ENCODE results near the gene ABCA4. TPM values are rescaled to one million over a fixed set of nuclear protein-coding genes. Genes with fewer than 3 reads are reported as not detected.

The ABCA4 gene
- total RNA-seq, 1 experiment from 2014 or later = 0.22 TPM

DNA sequence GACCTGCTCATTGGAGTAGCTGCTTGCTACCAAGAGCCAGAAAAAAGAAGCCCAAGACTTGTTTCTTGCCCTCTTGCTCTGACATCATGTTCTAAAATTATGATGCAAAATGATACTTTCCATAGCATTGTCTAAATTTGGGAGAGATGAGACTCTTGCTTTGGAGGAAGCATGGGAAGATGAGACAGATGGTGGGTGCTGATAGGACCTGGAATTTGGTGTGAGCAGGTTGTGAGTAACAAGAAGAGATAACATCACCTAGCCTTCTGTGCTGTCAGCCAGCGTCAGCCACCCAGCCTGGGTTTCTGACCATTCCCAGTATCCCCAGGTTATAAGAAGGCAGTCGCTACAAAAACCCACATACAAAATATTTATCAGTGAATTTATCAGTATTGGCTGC lies 144.7 kb downstream of the ABCA4 start:
- DNase-seq (ENCODE audit: low read depth, low spot score) = no peak
- no peak for ATAC-seq

More for the DNA sequence above, 144.7 kb downstream of the ABCA4 start:
- no peaks in the 10 kb centered on the region for H3K4me1 ChIP-seq (ENCODE audit: control insufficient read depth in 1 of 2, insufficient read depth in 2 of 2, low read length in 2 of 2)
- H4K20me1 ChIP-seq (ENCODE audit: insufficient read depth) = no peaks in the 10 kb centered on the region
- H3K36me3 ChIP-seq (ENCODE audit: control insufficient read depth in 1 of 2, insufficient read depth in 2 of 2, low read length in 2 of 2) = no peaks in the 10 kb centered on the region
- H3K4me3 ChIP-seq (replicated peaks in 1 of 2; ENCODE audit: low read depth in 1 of 2, low read length in 2 of 2) = no peak overlapping the region
- no peak overlapping the region for H3K4me2 ChIP-seq (ENCODE audit: low read length)
- BruUV-seq (replicated peaks) = no TSS peak
- no peaks in the 10 kb centered on the region for H3K27me3 ChIP-seq (ENCODE audit: insufficient read depth, low read length)
- CTCF ChIA-PET = no interaction called here
- POLR2A ChIA-PET = no interaction called here
- no peaks in the 10 kb centered on the region for H3K9me2 ChIP-seq (ENCODE audit: insufficient read depth)
- TF ChIP-seq SRF (IDR thresholded peaks at IDR 0.05; ENCODE audit: low read depth) = no peak
- TF ChIP-seq TCF7L2 (IDR thresholded peaks at IDR 0.05; ENCODE audit: borderline replicate concordance, extremely low read depth, insufficient read depth, insufficient read length) = no peak
- no peak for TF ChIP-seq FOSL1 (IDR thresholded peaks at IDR 0.05; ENCODE audit: low read depth)
- TF ChIP-seq ELF1 (IDR thresholded peaks at IDR 0.05; ENCODE audit: borderline replicate concordance, low read depth) = no peak
- TF ChIP-seq POLR2A (IDR thresholded peaks at IDR 0.05; ENCODE audit: borderline replicate concordance, extremely low read depth, insufficient read depth, insufficient read length) = no peak
- TF ChIP-seq, protein P1, sequence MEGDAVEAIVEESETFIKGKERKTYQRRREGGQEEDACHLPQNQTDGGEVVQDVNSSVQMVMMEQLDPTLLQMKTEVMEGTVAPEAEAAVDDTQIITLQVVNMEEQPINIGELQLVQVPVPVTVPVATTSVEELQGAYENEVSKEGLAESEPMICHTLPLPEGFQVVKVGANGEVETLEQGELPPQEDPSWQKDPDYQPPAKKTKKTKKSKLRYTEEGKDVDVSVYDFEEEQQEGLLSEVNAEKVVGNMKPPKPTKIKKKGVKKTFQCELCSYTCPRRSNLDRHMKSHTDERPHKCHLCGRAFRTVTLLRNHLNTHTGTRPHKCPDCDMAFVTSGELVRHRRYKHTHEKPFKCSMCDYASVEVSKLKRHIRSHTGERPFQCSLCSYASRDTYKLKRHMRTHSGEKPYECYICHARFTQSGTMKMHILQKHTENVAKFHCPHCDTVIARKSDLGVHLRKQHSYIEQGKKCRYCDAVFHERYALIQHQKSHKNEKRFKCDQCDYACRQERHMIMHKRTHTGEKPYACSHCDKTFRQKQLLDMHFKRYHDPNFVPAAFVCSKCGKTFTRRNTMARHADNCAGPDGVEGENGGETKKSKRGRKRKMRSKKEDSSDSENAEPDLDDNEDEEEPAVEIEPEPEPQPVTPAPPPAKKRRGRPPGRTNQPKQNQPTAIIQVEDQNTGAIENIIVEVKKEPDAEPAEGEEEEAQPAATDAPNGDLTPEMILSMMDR (IDR thresholded peaks at IDR 0.05 in 2 of 3, conservative IDR thresholded peaks at IDR 0.05 in 1 of 3; ENCODE audit: borderline replicate concordance in 1 of 3, insufficient read depth in 1 of 3, low read depth in 2 of 3, low read length in 2 of 3) = no peak
- no peak for TF ChIP-seq POLR2AphosphoS5 (IDR thresholded peaks at IDR 0.05; ENCODE audit: low read depth, low read length)
- TF ChIP-seq, protein P2, sequence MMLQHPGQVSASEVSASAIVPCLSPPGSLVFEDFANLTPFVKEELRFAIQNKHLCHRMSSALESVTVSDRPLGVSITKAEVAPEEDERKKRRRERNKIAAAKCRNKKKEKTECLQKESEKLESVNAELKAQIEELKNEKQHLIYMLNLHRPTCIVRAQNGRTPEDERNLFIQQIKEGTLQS (IDR thresholded peaks at IDR 0.05) = no peak
- no peak for TF ChIP-seq YY1 (IDR thresholded peaks at IDR 0.05; ENCODE audit: extremely low read depth, insufficient replicate concordance, low read depth, low read length)
- TF ChIP-seq CEBPB (IDR thresholded peaks at IDR 0.05; ENCODE audit: low read depth) = no peak
- no peak for TF ChIP-seq EGR1 (IDR thresholded peaks at IDR 0.05; ENCODE audit: low read depth)
- TF ChIP-seq EZH2 (IDR thresholded peaks at IDR 0.05) = no peak
- TF ChIP-seq SIN3A (IDR thresholded peaks at IDR 0.05; ENCODE audit: low read depth) = no peak
- TF ChIP-seq, protein P3, sequence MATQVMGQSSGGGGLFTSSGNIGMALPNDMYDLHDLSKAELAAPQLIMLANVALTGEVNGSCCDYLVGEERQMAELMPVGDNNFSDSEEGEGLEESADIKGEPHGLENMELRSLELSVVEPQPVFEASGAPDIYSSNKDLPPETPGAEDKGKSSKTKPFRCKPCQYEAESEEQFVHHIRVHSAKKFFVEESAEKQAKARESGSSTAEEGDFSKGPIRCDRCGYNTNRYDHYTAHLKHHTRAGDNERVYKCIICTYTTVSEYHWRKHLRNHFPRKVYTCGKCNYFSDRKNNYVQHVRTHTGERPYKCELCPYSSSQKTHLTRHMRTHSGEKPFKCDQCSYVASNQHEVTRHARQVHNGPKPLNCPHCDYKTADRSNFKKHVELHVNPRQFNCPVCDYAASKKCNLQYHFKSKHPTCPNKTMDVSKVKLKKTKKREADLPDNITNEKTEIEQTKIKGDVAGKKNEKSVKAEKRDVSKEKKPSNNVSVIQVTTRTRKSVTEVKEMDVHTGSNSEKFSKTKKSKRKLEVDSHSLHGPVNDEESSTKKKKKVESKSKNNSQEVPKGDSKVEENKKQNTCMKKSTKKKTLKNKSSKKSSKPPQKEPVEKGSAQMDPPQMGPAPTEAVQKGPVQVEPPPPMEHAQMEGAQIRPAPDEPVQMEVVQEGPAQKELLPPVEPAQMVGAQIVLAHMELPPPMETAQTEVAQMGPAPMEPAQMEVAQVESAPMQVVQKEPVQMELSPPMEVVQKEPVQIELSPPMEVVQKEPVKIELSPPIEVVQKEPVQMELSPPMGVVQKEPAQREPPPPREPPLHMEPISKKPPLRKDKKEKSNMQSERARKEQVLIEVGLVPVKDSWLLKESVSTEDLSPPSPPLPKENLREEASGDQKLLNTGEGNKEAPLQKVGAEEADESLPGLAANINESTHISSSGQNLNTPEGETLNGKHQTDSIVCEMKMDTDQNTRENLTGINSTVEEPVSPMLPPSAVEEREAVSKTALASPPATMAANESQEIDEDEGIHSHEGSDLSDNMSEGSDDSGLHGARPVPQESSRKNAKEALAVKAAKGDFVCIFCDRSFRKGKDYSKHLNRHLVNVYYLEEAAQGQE (IDR thresholded peaks at IDR 0.05; ENCODE audit: low read depth) = no peak
- TF ChIP-seq SP1 (IDR thresholded peaks at IDR 0.05; ENCODE audit: low read depth) = no peak
- TF ChIP-seq EZH2phosphoT487 (IDR thresholded peaks at IDR 0.05; ENCODE audit: borderline replicate concordance) = no peak
- TF ChIP-seq RAD21 (IDR thresholded peaks at IDR 0.05; ENCODE audit: low read depth) = no peak
- intact Hi-C loops (cut with micrococcal nuclease) = no loop called here
- H3K9me3 ChIP-seq (ENCODE audit: control insufficient read depth in 1 of 2, insufficient read depth in 1 of 2, low read depth in 1 of 2, low read length in 2 of 2) = no peaks in the 10 kb centered on the region
- no peaks in the 10 kb centered on the region for H3K79me2 ChIP-seq (ENCODE audit: insufficient read depth, low read length)
- RAD21 ChIA-PET (ENCODE audit: low non-redundant PET in 1 of 2, low total read pairs in 2 of 2, uncharacterized antibody in 2 of 2, unreplicated experiment in 2 of 2) = no interaction called here
- H2AFZ ChIP-seq (ENCODE audit: low read depth, low read length, poor library complexity, severe bottlenecking) = no peak overlapping the region
- H3K27ac ChIP-seq (ENCODE audit: low read depth, low read length) = no peak overlapping the region
- no peak overlapping the region for H3K9ac ChIP-seq (ENCODE audit: low read length)
